Dendritic cell treated with granulocyte-macrophage colony-stimulating factor and Interleukin-4, amounts not matched to agents 40 ng/mL and 50 ng/mL, for 4 days (primary cell): ENCODE measurements around the gene ARL4D.

Experiments used
- H3K27ac Mint-ChIP-seq: one replicate; pipeline ENCODE4 v1.8.0; 2022; ENCODE audit warnings: mild to moderate bottlenecking, mixed read lengths
- H3K27me3 Mint-ChIP-seq: one replicate; pipeline ENCODE4 v1.8.0; 2022; ENCODE audit warnings: mild to moderate bottlenecking, mixed read lengths
- H3K36me3 Mint-ChIP-seq: one replicate; pipeline ENCODE4 v1.8.0; 2022; ENCODE audit warnings: low read depth, mixed read lengths
- H3K4me1 Mint-ChIP-seq: one replicate; pipeline ENCODE4 v1.8.0; 2022; ENCODE audit warnings: low read depth, mixed read lengths
- H3K4me3 Mint-ChIP-seq: one replicate; pipeline ENCODE4 v1.8.0; 2022; ENCODE audit warnings: mild to moderate bottlenecking, moderate library complexity, mixed read lengths
- H3K9me3 Mint-ChIP-seq: one replicate; pipeline ENCODE4 v1.8.0; 2022; ENCODE audit warnings: mixed read lengths
- intact Hi-C: fragments of 100-400 bp; cut with micrococcal nuclease; formaldehyde crosslinking; loops from one replicate; pipeline ENCODE4 v1.15.0; 2022

The ARL4D gene

DNA sequence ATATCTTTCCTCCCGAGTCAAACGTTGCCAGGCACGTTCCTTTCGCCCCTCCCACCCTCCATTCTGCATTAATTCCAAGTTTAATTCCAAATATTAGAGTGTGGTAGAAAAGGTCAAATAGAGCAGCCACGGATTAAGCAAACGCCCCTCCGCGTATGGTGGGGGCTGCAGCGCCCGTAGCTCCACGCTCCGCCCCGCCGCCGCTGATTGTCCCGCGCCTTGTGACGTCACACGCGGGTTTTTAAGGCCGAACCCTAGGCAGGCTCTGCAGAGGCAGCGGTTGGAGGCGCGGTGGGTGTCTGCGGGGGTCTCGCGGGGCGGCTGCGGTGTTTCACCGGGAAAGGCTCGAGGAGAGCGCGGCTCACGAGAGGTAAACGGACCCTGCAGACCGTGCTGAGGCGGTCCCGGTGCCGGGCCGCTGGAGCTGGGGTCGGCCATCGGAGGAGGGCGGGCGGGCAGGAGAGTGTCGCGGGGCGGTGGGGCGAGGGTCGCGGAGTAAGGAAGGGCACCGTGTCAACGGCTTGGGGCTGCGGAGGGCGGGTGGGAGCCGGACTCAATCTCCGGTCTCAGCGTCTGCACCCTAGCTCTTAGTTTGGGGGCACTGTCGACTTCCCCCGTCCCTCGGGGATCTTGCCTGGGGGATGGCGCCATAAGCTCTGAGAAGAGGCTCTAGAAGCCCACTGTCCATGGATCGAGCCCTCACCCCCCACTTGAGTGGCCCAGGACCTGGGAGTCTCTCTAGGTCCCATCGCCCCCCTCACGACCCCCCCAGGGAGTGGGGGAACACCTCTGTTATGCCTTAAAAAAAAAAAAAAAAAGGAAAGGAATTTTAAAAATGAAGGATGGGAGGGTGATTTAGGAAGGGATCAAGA lies at the start of gene ARL4D:
TSS of gene ARL4D (plus strand) at position 270 of the 872 bp plus-strand sequence. CDS start 740 bp downstream, outside the sequence.
- Mint-ChIP-seq H3K4me3 (peak within 1 kb of the TSS; percentile 89), H3K27ac (peak within 1 kb of the TSS; percentile 94), H3K27me3 (peaks cover 8% of the 10 kb centered on the region), H3K9me3 (no peaks in the 10 kb centered on the region), H3K4me1 (peaks cover 78% of the 10 kb centered on the region), H3K36me3 (peaks cover 23% of the 10 kb centered on the region)
- intact Hi-C loops: no loop called here

GRCh38 chr17:43349142-43349541 lies 49.7 kb upstream of the ARL4D start:
- Mint-ChIP-seq H3K9me3 (peaks cover 53% of the 10 kb centered on the region), H3K27me3 (no peaks in the 10 kb centered on the region), H3K36me3 (peaks cover 13% of the 10 kb centered on the region), H3K27ac (no peak overlapping the region), H3K4me3 (no peak overlapping the region), H3K4me1 (peaks cover 18% of the 10 kb centered on the region)
- intact Hi-C loops: no loop called here

- Mint-ChIP-seq H3K4me1 (peaks cover 18% of the 10 kb centered on the region), H3K36me3 (peaks cover 13% of the 10 kb centered on the region), H3K27ac (no peak overlapping the region), H3K4me3 (no peak overlapping the region), H3K27me3 (no peaks in the 10 kb centered on the region), H3K9me3 (peaks cover 53% of the 10 kb centered on the region)
- intact Hi-C loops: no loop called here
These were observed 47.9 kb upstream of the ARL4D start for GRCh38 chr17:43350888-43351361.

DNA sequence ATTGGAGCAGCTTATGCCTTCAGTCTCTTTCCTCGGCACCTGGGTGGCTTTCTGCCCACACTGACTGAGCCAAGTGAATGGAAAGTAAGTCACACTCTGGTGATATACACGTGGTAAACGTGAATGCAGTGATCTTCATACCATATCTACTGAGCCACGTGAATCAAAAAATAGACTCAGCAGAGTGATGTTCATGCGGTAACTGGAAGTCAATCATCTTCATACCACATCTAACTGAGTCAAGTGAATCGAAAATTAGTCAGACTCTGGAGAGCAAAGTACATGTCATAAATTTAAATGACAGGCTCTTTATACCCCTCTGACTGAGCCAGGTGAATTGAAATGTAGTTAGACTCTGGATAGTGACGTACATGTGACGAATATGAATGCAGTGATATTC lies 47.1 kb upstream of the ARL4D start:
- Mint-ChIP-seq H3K27me3 (no peaks in the 10 kb centered on the region), H3K4me1 (peaks cover 19% of the 10 kb centered on the region), H3K9me3 (peaks cover 52% of the 10 kb centered on the region), H3K27ac (no peak overlapping the region), H3K4me3 (no peak overlapping the region), H3K36me3 (peaks cover 13% of the 10 kb centered on the region)
- intact Hi-C loops: no loop called here

DNA sequence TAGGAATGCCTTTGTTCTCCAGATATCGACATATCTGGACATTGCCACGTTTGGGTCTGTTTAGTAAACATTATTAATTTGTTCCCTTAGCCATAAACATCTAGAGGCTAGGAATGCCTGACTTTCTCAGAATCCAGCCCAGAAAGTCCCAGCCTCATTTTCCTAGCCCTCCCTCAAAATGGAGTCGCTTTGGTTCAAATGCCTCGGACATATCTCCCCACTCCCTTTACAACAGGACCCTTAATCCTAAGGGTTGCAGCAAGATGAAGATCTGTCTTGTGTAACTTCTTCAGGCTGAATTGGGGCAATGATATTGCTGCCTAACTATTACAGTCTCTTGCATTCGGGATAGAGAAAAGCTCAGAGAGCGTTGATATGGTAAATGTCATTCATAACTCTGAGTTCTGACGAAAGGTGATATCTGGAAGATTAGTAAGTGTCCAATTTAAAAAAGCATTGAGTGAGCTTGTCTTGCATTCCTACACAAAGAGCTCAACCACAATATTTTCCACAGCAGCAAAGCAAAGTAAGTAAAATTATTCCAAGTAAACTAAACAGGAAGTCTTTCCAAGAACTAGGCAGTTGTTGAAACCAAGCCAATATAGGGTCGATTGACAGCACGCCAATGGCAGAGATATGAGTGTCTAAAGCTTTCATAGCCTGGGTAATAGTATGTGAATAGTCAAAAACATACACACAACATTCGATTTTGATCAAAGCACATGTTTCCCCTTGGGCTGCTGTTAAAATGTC lies 46.0 kb upstream of the ARL4D start:
- H3K9me3 Mint-ChIP-seq: peaks cover 41% of the 10 kb centered on the region
- no peaks in the 10 kb centered on the region for H3K27me3 Mint-ChIP-seq
- no peak overlapping the region for H3K4me3 Mint-ChIP-seq
- intact Hi-C loops: no loop called here
- peaks cover 6% of the 10 kb centered on the region for H3K36me3 Mint-ChIP-seq
- H3K27ac Mint-ChIP-seq: no peak overlapping the region
- H3K4me1 Mint-ChIP-seq: peaks cover 25% of the 10 kb centered on the region

DNA sequence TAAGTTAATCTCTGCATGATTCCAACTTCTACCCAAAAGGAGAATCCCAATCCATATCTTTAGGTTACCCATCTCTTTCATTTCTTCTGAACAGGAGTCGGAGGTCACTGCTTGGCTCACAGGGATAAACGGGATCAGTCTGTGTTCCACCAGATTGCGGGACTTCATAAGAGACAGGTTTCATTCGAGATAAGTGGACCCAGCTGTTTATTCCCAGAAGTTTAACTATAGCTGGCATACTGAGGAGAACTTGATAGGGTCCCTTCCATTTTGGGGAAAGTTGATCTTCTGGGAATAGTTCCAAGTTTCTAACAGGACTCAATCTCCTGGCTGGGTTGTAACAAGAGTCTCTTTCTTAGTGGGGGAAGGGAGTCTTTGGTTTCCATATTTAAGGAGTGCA lies 45.4 kb upstream of the ARL4D start:
- Mint-ChIP-seq H3K27me3 (peaks cover 2% of the 10 kb centered on the region), H3K4me1 (peaks cover 25% of the 10 kb centered on the region), H3K36me3 (peaks cover 5% of the 10 kb centered on the region), H3K4me3 (no peak overlapping the region), H3K27ac (no peak overlapping the region), H3K9me3 (peaks cover 35% of the 10 kb centered on the region)
- intact Hi-C loops: no loop called here

- H3K36me3 Mint-ChIP-seq: no peaks in the 10 kb centered on the region
- H3K27me3 Mint-ChIP-seq: peaks cover 2% of the 10 kb centered on the region
- H3K4me3 Mint-ChIP-seq: no peak overlapping the region
- peaks cover 31% of the 10 kb centered on the region for H3K4me1 Mint-ChIP-seq
- intact Hi-C loops: no loop called here
- no peak overlapping the region for H3K27ac Mint-ChIP-seq
- peaks cover 25% of the 10 kb centered on the region for H3K9me3 Mint-ChIP-seq
These were observed 44.4 kb upstream of the ARL4D start for GRCh38 chr17:43354371-43354770.

- intact Hi-C loops: no loop called here
- Mint-ChIP-seq H3K9me3 (peaks cover 5% of the 10 kb centered on the region), H3K27me3 (peaks cover 2% of the 10 kb centered on the region), H3K4me1 (peaks cover 47% of the 10 kb centered on the region), H3K4me3 (no peak overlapping the region), H3K27ac (no peak overlapping the region), H3K36me3 (peaks cover 4% of the 10 kb centered on the region)
These were observed 42.3 kb upstream of the ARL4D start for GRCh38 chr17:43356450-43356849.

- no peak overlapping the region for H3K4me3 Mint-ChIP-seq
- peaks cover 6% of the 10 kb centered on the region for H3K36me3 Mint-ChIP-seq
- intact Hi-C loops: no loop called here
- H3K4me1 Mint-ChIP-seq: peaks cover 51% of the 10 kb centered on the region
- H3K9me3 Mint-ChIP-seq: no peaks in the 10 kb centered on the region
- peaks cover 2% of the 10 kb centered on the region for H3K27me3 Mint-ChIP-seq
- H3K27ac Mint-ChIP-seq: no peak overlapping the region
These were observed 41.8 kb upstream of the ARL4D start for GRCh38 chr17:43356999-43357398.

- Mint-ChIP-seq H3K36me3 (peaks cover 6% of the 10 kb centered on the region), H3K4me3 (no peak overlapping the region), H3K27me3 (peaks cover 2% of the 10 kb centered on the region), H3K4me1 (peaks cover 39% of the 10 kb centered on the region), H3K27ac (peak overlapping the region; percentile 100), H3K9me3 (no peaks in the 10 kb centered on the region)
- intact Hi-C loops: loop anchor here (2.0 kb wide), 1 partner anchor 29 kb away; no protein-coding TSS in a partner anchor
These were observed 39.2 kb upstream of the ARL4D start for GRCh38 chr17:43359469-43360110.

DNA sequence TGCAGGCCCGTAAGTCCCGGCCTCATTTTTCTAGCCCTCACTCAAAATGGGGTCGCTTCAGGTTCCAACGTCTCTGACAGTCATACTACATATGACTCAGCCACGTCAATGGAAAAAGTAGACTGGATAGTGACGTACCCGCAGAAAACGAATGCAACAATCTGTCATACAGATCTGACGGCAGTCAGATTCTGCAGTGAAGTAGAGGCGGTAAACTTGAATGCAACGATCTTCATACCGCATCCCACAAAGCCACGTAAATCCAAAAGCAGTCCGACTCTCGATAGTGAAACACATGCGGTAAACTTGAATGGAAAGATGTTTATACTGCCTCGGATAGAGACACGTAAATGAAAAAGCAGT lies 38.4 kb upstream of the ARL4D start:
- H3K27ac Mint-ChIP-seq: peak overlapping the region; percentile 100
- H3K4me3 Mint-ChIP-seq: peak overlapping the region; percentile 76
- peaks cover 6% of the 10 kb centered on the region for H3K36me3 Mint-ChIP-seq
- H3K4me1 Mint-ChIP-seq: peaks cover 46% of the 10 kb centered on the region
- intact Hi-C loops: loop anchor here (2.0 kb wide), 1 partner anchor 28 kb away; no protein-coding TSS in a partner anchor
- H3K9me3 Mint-ChIP-seq: no peaks in the 10 kb centered on the region
- H3K27me3 Mint-ChIP-seq: peaks cover 2% of the 10 kb centered on the region

DNA sequence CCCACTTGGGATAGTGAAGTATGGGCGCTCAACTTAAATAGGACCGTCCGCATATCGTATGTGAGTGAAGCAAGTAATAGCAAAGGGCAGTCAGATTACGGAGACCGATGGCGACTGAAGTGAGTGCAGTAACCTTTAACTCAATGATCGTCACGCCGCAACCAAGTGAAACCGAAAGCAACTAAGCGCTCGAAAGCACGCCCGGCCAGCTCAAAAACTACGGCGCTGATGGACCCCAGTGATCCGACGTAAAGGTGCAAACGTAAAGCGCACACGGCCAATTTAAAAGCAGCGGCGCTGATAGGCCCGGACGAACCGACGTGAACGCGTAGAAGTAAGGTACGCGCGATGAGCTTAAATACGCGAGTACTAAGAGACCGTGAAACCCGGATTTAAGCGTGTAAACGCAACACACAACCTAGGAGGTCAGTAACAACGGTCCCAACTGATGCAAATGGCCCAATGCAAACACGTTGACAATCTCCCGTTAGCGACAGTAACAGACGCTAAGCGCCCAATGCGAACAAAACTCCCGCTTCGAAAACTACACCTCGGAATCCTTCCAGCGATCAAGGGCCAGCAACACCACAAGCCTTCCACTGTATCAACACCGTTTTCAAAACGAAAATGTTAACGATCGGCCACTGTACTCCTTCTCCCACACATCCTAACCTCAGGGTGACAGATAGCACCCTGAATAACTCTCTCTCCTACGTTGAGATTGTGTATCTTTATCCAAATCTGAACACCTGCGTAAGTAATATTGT lies 37.9 kb upstream of the ARL4D start:
- Mint-ChIP-seq H3K4me1 (peaks cover 50% of the 10 kb centered on the region), H3K36me3 (peaks cover 6% of the 10 kb centered on the region), H3K4me3 (peak overlapping the region; percentile 76), H3K27me3 (peaks cover 2% of the 10 kb centered on the region), H3K9me3 (no peaks in the 10 kb centered on the region), H3K27ac (peak overlapping the region; percentile 100)
- intact Hi-C loops: loop anchor here (2.0 kb wide), 1 partner anchor 28 kb away; no protein-coding TSS in a partner anchor

DNA sequence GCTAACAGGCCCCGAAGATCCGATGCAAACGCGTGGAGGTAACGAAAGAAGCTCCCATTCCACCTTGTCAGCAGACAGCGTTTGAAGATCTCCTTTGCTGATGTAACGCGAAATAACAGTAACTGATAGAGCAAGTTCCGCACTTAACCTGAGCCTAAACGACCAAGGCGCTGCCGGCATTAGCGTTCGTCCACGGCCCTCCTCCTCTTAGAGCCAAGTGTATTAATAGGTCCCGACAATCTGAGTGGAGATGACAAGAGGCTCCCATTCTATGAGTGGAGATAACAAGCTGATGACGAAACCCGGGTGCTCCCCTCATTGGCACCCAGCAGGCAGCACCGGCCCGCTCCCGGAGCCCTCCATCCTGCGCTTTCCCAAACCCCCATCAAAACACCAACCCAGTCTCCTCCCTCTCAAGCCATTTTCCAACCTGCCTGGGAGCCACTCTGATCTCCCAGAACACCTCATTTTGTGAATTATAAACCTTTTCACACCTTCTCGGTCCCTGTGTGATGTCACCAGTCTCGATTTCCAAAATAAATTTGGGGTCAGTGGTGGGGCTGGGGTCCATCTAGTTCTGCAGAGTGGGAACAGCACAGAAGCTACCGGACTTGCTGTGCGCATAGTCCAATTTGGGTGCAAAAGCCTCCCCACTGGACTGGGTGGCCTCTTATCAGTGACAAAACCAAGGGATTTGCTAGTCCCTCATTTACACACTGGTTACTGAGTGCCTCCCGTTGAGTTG lies 35.4 kb upstream of the ARL4D start:
- peaks cover 12% of the 10 kb centered on the region for H3K36me3 Mint-ChIP-seq
- H3K27me3 Mint-ChIP-seq: no peaks in the 10 kb centered on the region
- intact Hi-C loops: no loop called here
- no peak overlapping the region for H3K4me3 Mint-ChIP-seq
- H3K4me1 Mint-ChIP-seq: peaks cover 64% of the 10 kb centered on the region
- H3K9me3 Mint-ChIP-seq: no peaks in the 10 kb centered on the region
- no peak overlapping the region for H3K27ac Mint-ChIP-seq
